H1 (cell line): ENCODE results near the gene CASP8AP2. TPM values are rescaled to one million over a fixed set of nuclear protein-coding genes. Genes with fewer than 3 reads are reported as not detected.

Experiments
- CTCF ChIA-PET: fragments of 300-600 bp; sonication (Branson Sonifier 250); formaldehyde crosslinking; loops from one replicate; lab custom pipeline; 2021; ENCODE audit not compliant: partially characterized antibody; lab: Charles Lee
- POLR2A ChIA-PET: fragments of 300-600 bp; sonication (Branson Sonifier 250); formaldehyde crosslinking; loops from one replicate; lab custom pipeline; 2021; ENCODE audit warnings: inconsistent platforms; ENCODE audit not compliant: partially characterized antibody; lab: Charles Lee
- DNase-seq, 2 experiments: peaks; one replicate each; pipeline versions ENCODE4 v3.0.0 to v3.0.0-alpha.2; 2010 to 2022; ENCODE audit warnings: low spot score in 2 of 2, low read depth in 1 of 2, mixed read lengths in 1 of 2
- FAIRE-seq: peaks from 2 replicates; lab custom pipeline; 2011; peaks lifted over from hg19 to GRCh38; lab: Jason Lieb, UNC
- H2AFZ ChIP-seq: 2 replicates; pipeline ENCODE4 v1.8.1; 2012; ENCODE audit warnings: low read length, inconsistent platforms
- H2AK5ac ChIP-seq: 2 replicates; pipeline ENCODE4 v1.6.1; 2013; ENCODE audit warnings: low read depth, low read length
- H2BK120ac ChIP-seq: replicated peaks from 2 replicates; pipeline ENCODE3; 2013; ENCODE audit warnings: low read depth, low read length, inconsistent platforms
- H2BK12ac ChIP-seq: 2 replicates; pipeline ENCODE4 v1.6.1; 2013; ENCODE audit warnings: low read depth, low read length
- H2BK15ac ChIP-seq: 2 replicates; pipeline ENCODE4 v1.6.1; 2013; ENCODE audit warnings: low read length
- H2BK20ac ChIP-seq: 2 replicates; pipeline ENCODE4 v1.6.1; 2013; ENCODE audit warnings: low read length
- H2BK5ac ChIP-seq: 2 replicates; pipeline ENCODE4 v1.6.1; 2013; ENCODE audit warnings: low read depth, low read length
- H3K14ac ChIP-seq: 2 replicates; pipeline ENCODE4 v1.6.1; 2013; ENCODE audit warnings: inconsistent platforms; ENCODE audit not compliant: insufficient read length
- H3K18ac ChIP-seq: 2 replicates; pipeline ENCODE4 v1.6.1; 2013; ENCODE audit warnings: low read length; ENCODE audit errors: extremely low read depth
- H3K23ac ChIP-seq: 2 replicates; pipeline ENCODE4 v1.6.1; 2013; ENCODE audit warnings: inconsistent platforms; ENCODE audit not compliant: insufficient read length
- H3K23me2 ChIP-seq: 2 replicates; pipeline ENCODE4 v1.6.1; 2013; ENCODE audit warnings: low read depth, low read length
- H3K27ac ChIP-seq: 2 replicates; pipeline ENCODE4 v1.6.1; 2011; ENCODE audit warnings: low read depth, low read length, inconsistent platforms
- H3K27me3 ChIP-seq, 4 experiments: replicated peaks in 1 of 4; 1 replicate in 1 of 4; 2 replicates in 3 of 4; pipeline versions ENCODE4 v1.6.1 to v1.8.1; 2011 to 2013; ENCODE audit warnings: low read length in 3 of 4, mild to moderate bottlenecking in 3 of 4, inconsistent platforms in 2 of 4, mixed read lengths in 2 of 4, moderate library complexity in 1 of 4; ENCODE audit not compliant: control insufficient read depth in 3 of 4, insufficient read depth in 3 of 4; ENCODE audit errors: extremely low read depth in 1 of 4
- H3K36me3 ChIP-seq, 4 experiments: 2 replicates each; pipeline versions ENCODE4 v1.6.1 to v1.8.1; 2011 to 2013; ENCODE audit warnings: mild to moderate bottlenecking in 4 of 4, low read length in 3 of 4, moderate library complexity in 2 of 4, control low read depth in 1 of 4, inconsistent platforms in 1 of 4; ENCODE audit not compliant: insufficient read depth in 4 of 4, control insufficient read depth in 2 of 4
- H3K4ac ChIP-seq: replicated peaks from 2 replicates; pipeline ENCODE3; 2013; ENCODE audit warnings: low read length, low read depth, mixed read lengths, inconsistent platforms; ENCODE audit not compliant: insufficient read length
- H3K4me1 ChIP-seq, 4 experiments: replicated peaks in 1 of 4; 1 replicate in 1 of 4; 2 replicates in 3 of 4; pipeline versions ENCODE4 v1.6.1 to v1.8.1; 2011 to 2013; ENCODE audit warnings: low read length in 3 of 4, inconsistent platforms in 2 of 4, mixed read lengths in 1 of 4; ENCODE audit not compliant: insufficient read depth in 4 of 4, control insufficient read depth in 3 of 4
- H3K4me2 ChIP-seq, 2 experiments: 2 replicates each; pipeline versions ENCODE4 v1.6.1 to v1.8.1; 2011 to 2013; ENCODE audit warnings: low read depth in 2 of 2, low read length in 2 of 2, control low read depth in 1 of 2, inconsistent platforms in 1 of 2, mild to moderate bottlenecking in 1 of 2; ENCODE audit not compliant: insufficient read depth in 1 of 2
- H3K4me3 ChIP-seq, 4 experiments: fragments of 200-600, 300-600 bp in 1 of 4; sonication (generic), shearing (Covaris generic), sonication (Bioruptor Twin) in 1 of 4; 2 replicates each; pipeline versions ENCODE4 v1.5.1 to v1.8.1; 2011 to 2016; ENCODE audit warnings: low read length in 4 of 4, low read depth in 3 of 4, control low read depth in 2 of 4, inconsistent platforms in 2 of 4, mild to moderate bottlenecking in 2 of 4, mixed read lengths in 1 of 4, moderate library complexity in 1 of 4; ENCODE audit not compliant: insufficient read depth in 2 of 4; ENCODE audit errors: extremely low read depth in 1 of 4
- H3K56ac ChIP-seq: replicated peaks from 2 replicates; pipeline ENCODE3; 2013; ENCODE audit warnings: low read depth, mild to moderate bottlenecking, mixed read lengths, low read length, inconsistent platforms; ENCODE audit not compliant: insufficient read length
- H3K79me1 ChIP-seq: 2 replicates; pipeline ENCODE4 v1.6.1; 2013; ENCODE audit warnings: low read depth, low read length, control low read depth
- H3K79me2 ChIP-seq, 2 experiments: 2 replicates each; pipeline versions ENCODE4 v1.6.1 to v1.8.1; 2012 to 2013; ENCODE audit warnings: low read length in 2 of 2, mild to moderate bottlenecking in 2 of 2, inconsistent platforms in 1 of 2; ENCODE audit not compliant: insufficient read depth in 2 of 2, control insufficient read depth in 1 of 2
- H3K9ac ChIP-seq, 4 experiments: replicated peaks in 1 of 4; 1 replicate in 1 of 4; 2 replicates in 3 of 4; pipeline versions ENCODE4 v1.6.1 to v1.8.1; 2011 to 2013; ENCODE audit warnings: low read depth in 3 of 4, low read length in 3 of 4, control low read depth in 2 of 4, mild to moderate bottlenecking in 2 of 4, moderate library complexity in 2 of 4, inconsistent platforms in 1 of 4; ENCODE audit errors: extremely low read depth in 1 of 4
- H3K9me3 ChIP-seq, 2 experiments: 2 replicates each; pipeline versions ENCODE4 v1.6.1 to v1.8.1; 2012 to 2013; ENCODE audit warnings: mild to moderate bottlenecking in 2 of 2, moderate library complexity in 2 of 2, control low read depth in 1 of 2, inconsistent platforms in 1 of 2, low read depth in 1 of 2, low read length in 1 of 2, mixed read lengths in 1 of 2; ENCODE audit not compliant: insufficient read depth in 2 of 2
- H4K20me1 ChIP-seq, 2 experiments: replicated peaks in 1 of 2; 2 replicates each; pipeline versions ENCODE3 to v1.8.1; 2011 to 2013; ENCODE audit warnings: inconsistent platforms in 2 of 2, low read length in 2 of 2, mild to moderate bottlenecking in 1 of 2; ENCODE audit not compliant: insufficient read depth in 2 of 2, control insufficient read depth in 1 of 2
- H4K5ac ChIP-seq: 2 replicates; pipeline ENCODE4 v1.6.1; 2013; ENCODE audit warnings: low read length, low read depth, mixed read lengths, inconsistent platforms; ENCODE audit not compliant: insufficient read length
- H4K8ac ChIP-seq: 2 replicates; pipeline ENCODE4 v1.8.0; 2013; ENCODE audit warnings: mild to moderate bottlenecking, moderate library complexity, low read length, inconsistent platforms; ENCODE audit not compliant: insufficient read depth; ENCODE audit errors: extremely low read depth
- H4K91ac ChIP-seq: replicated peaks from 2 replicates; pipeline ENCODE3; 2013; ENCODE audit warnings: low read length, mixed read lengths, inconsistent platforms; ENCODE audit not compliant: insufficient read length
- RFX5 ChIP-seq: IDR thresholded peaks from 2 replicates; pipeline ENCODE4 v1.6.1; 2011; ENCODE audit warnings: low read depth, low read length, improper control_type of control experiment, borderline replicate concordance
- SIN3A ChIP-seq, 2 experiments: IDR thresholded peaks in 1 of 2; conservative IDR thresholded peaks in 1 of 2; 2 replicates each; pipeline ENCODE4 v1.6.1; 2011 to 2012; ENCODE audit warnings: low read length in 2 of 2, improper control_type of control experiment in 1 of 2, low read depth in 1 of 2, mild to moderate bottlenecking in 1 of 2
- WGBS, 2 experiments: shearing (Covaris generic) in 1 of 2; methylation state at CpG; one replicate each; pipeline versions ENCODE4 v1.1.6 to v1.1.7; 2013 to 2015; ENCODE audit warnings: low lambda C conversion rate in 2 of 2, mixed read lengths in 2 of 2, inconsistent platforms in 1 of 2, low coverage in 1 of 2, missing lambda C conversion rate in 1 of 2; ENCODE audit not compliant: insufficient replicate concordance in 2 of 2, insufficient coverage in 1 of 2, insufficient read length in 1 of 2; ENCODE audit errors: extremely low coverage in 1 of 2, missing lambda C conversion rate in 1 of 2; 5-methylcytosine and 5-hydroxymethylcytosine counted together
- polyA plus RNA-seq, 7 experiments: library from polyadenylated mRNA; depleted of rRNA in 3 of 7; stranded (reverse) in 5 of 7; unstranded in 2 of 7; fragments of >200 nt in 5 of 7; fragments of 200-250 nt in 2 of 7; gene quantifications; 1 replicate in 5 of 7; 2 replicates in 1 of 7; 4 replicates in 1 of 7; pipeline versions ENCODE4 v1.2.1 to v1.2.3, GENCODE V29; 2011 to 2013; ENCODE audit warnings: missing spikeins in 2 of 7, mixed read lengths in 2 of 7
- total RNA-seq: library from RNA; stranded (reverse); fragmentation: NEBNext Ultra II Directional; extraction: Animal tissue kit (Norgen Biotek cat#: 25700); gene quantifications from 2 replicates; pipeline ENCODE4 v1.2.1, GENCODE V29; 2021

Gene CASP8AP2
- total and polyA plus RNA-seq, 2 of the 8 experiments (the other 6 are each of a cell fraction or from before 2014, with no cell fraction given): 6.9 to 32.1 TPM

DNA sequence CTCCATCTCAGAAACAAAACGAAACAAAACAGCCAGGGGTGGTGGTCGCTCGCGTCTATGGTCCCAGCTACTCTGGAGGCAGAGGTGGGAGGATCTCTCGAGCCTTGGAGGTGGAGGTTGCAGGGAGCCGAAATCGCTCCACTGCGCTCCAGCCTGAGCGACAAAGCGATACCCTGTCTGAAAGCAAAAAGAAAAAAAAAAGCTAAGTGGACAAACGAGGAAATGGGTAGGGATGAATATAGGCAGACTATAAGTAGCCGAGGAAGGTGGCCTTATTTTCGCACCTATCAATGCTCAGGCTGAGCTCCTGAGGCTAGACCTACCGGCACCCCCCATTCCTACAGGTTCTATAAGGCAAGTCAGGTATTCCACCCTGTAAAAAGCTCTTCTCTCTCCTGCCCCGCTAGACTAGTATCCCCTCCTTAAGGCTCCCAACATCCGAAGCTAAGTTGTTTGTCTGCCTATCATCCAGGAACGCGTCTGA lies 650 bp upstream of the CASP8AP2 start:
- no peak overlapping the region for H3K23ac ChIP-seq
- H2AK5ac ChIP-seq: no peak overlapping the region
- H3K56ac ChIP-seq: no peak overlapping the region
- H3K79me1 ChIP-seq: no peaks in the 10 kb centered on the region; the same call in 1 of the 2 replicates
- H3K23me2 ChIP-seq: peaks cover 9% of the 10 kb centered on the region
- DNase-seq (no peak), FAIRE-seq (no peak)
- peak overlapping the region in 3 of 4 experiments; percentile 52 to 87 (median 69) for H3K9ac ChIP-seq
- ChIA-PET CTCF (interaction anchor here (0.6 to 1.4 kb wide), 5 partner anchors 9 to 457 kb away, joined by 3 to 14 read pairs (median 3); partner anchors contain the start of gene MDN1), POLR2A (interaction anchor here (0.6 to 7.8 kb wide), 15 partner anchors 9 to 295 kb away, joined by 3 to 107 read pairs (median 6); partner anchors contain the start of gene MDN1)
- 0 out of 2 replicates have a peak overlapping the region, but pooled peaks have one; percentile 3 for H2BK12ac ChIP-seq
- peak overlapping the region; percentile 79 for H4K5ac ChIP-seq
- H3K27me3 ChIP-seq: no peaks in the 10 kb centered on the region
- peak overlapping the region; percentile 81; the same call in 1 of the 2 replicates for H2AFZ ChIP-seq
- no peaks in the 10 kb centered on the region for H4K20me1 ChIP-seq
- peak overlapping the region; percentile 85 to 96 for H3K4me2 ChIP-seq
- no peak overlapping the region for H4K91ac ChIP-seq
- TF ChIP-seq SIN3A (conservative IDR thresholded peaks at IDR 0.05 in 1 of 2, IDR thresholded peaks at IDR 0.05 in 1 of 2; ENCODE audit: low read depth in 1 of 2, low read length in 2 of 2) (0 out of 4 replicates have a peak, but pooled peaks have one; percentile 0 to 28), RFX5 (no peak)
- H3K4me3 ChIP-seq: peak overlapping the region; percentile 57 to 90 (median 81)
- no peak overlapping the region for H3K4ac ChIP-seq
- no peaks in the 10 kb centered on the region for H3K9me3 ChIP-seq
- H2BK5ac ChIP-seq: no peak overlapping the region; the same call in 1 of the 2 replicates
- peaks cover 0 to 34% of the 10 kb centered on the region in 2 experiments; a peak in 2 of 4 replicates for H3K79me2 ChIP-seq
- H4K8ac ChIP-seq: no peak overlapping the region
- H2BK20ac ChIP-seq: no peak overlapping the region
- peaks cover 0 to 7% (median 3%) of the 10 kb centered on the region in 4 experiments; a peak in 5 of 7 replicates for H3K4me1 ChIP-seq
- H3K27ac ChIP-seq: peak overlapping the region; percentile 61; the same call in 1 of the 2 replicates
- H3K14ac ChIP-seq: no peak overlapping the region
- peaks cover 4 to 22% (median 9%) of the 10 kb centered on the region in 4 experiments; a peak in 5 of 8 replicates for H3K36me3 ChIP-seq
- no peak overlapping the region; the same call in 1 of the 2 replicates for H3K18ac ChIP-seq
- 43% methylated on average over 18 of the region's 18 CpGs; no CpG with 5 or more reads in 1 of the 2 experiments for WGBS, 2 experiments
- no peak overlapping the region for H2BK120ac ChIP-seq
- H2BK15ac ChIP-seq: no peak overlapping the region
